SU-DHL-6 (cell line): Measurements from ENCODE around the gene N4BP2.

ENCODE experiments used
- H2AFZ ChIP-seq: fragments of 200-600 bp; sonication (generic); 2 replicates; pipeline ENCODE4 v1.6.1; 2014; ENCODE audit warnings: low read depth, mild to moderate bottlenecking, moderate library complexity, mixed read lengths, antibody characterized with exemption, low read length; ENCODE audit not compliant: severe bottlenecking
- H3F3A ChIP-seq: fragments of 200-600 bp; shearing (Covaris generic); 2 replicates; pipeline ENCODE4 v1.6.0; 2016; ENCODE audit warnings: antibody characterized with exemption, mild to moderate bottlenecking; ENCODE audit not compliant: insufficient read depth
- H3K27ac ChIP-seq: fragments of 200-600 bp; sonication (generic); 2 replicates; pipeline ENCODE4 v1.5.1; 2016; ENCODE audit warnings: low read depth, mild to moderate bottlenecking, low read length, moderate library complexity, mixed read lengths
- H3K27me3 ChIP-seq: fragments of 200-600 bp; sonication (generic), shearing (Covaris generic); 2 replicates; pipeline ENCODE4 v1.6.0; 2014; ENCODE audit warnings: mild to moderate bottlenecking, low read length
- H3K36me3 ChIP-seq: fragments of 200-600 bp; sonication (generic); 2 replicates; pipeline ENCODE4 v1.6.1; 2014; ENCODE audit warnings: mild to moderate bottlenecking, low read length, mixed read lengths
- H3K4me2 ChIP-seq: fragments of 300-600, 200-600 bp; shearing (Covaris generic), sonication (generic); 2 replicates; pipeline ENCODE4 v1.6.0; 2014; ENCODE audit warnings: low read length, low read depth, mild to moderate bottlenecking; ENCODE audit not compliant: poor library complexity, severe bottlenecking
- H3K4me3 ChIP-seq: fragments of 200-600 bp; sonication (generic); 2 replicates; pipeline ENCODE4 v1.5.1; 2014; ENCODE audit warnings: antibody characterized with exemption, low read length, mild to moderate bottlenecking, mixed read lengths; ENCODE audit not compliant: insufficient read depth, poor library complexity, severe bottlenecking
- H3K79me2 ChIP-seq: fragments of 200-600 bp; sonication (generic); 2 replicates; pipeline ENCODE4 v1.6.1; 2014; ENCODE audit warnings: mild to moderate bottlenecking, low read length, moderate library complexity; ENCODE audit not compliant: insufficient read depth
- H3K9ac ChIP-seq: fragments of 200-600 bp; sonication (generic); 2 replicates; pipeline ENCODE4 v1.7.0; 2014; ENCODE audit warnings: mild to moderate bottlenecking, low read length
- H3K9me2 ChIP-seq: fragments of 200-600 bp; sonication (generic); replicated peaks from 2 replicates; pipeline ENCODE4 v1.6.1; 2014; ENCODE audit warnings: low read length; ENCODE audit not compliant: insufficient read depth
- H3K9me3 ChIP-seq: fragments of 200-600 bp; sonication (generic); 2 replicates; pipeline ENCODE4 v1.6.1; 2014; ENCODE audit warnings: low read length, mixed read lengths; ENCODE audit not compliant: insufficient read depth
- H4K20me1 ChIP-seq: fragments of 200-600 bp; sonication (generic); 2 replicates; pipeline ENCODE4 v1.6.1; 2014; ENCODE audit warnings: low read depth, mild to moderate bottlenecking, antibody characterized with exemption, low read length, moderate library complexity, mixed read lengths
- CTCF ChIP-seq: fragments of 200-600 bp; sonication (generic); IDR thresholded peaks from one replicate; pipeline ENCODE4 v1.5.1; 2017; ENCODE audit warnings: antibody characterized with exemption, mild to moderate bottlenecking, low read length, moderate library complexity; ENCODE audit not compliant: insufficient read depth, poor library complexity, severe bottlenecking
- EZH2phosphoT487 ChIP-seq: fragments of 200-600 bp; sonication (generic), shearing (Covaris generic); conservative IDR thresholded peaks from 2 replicates; pipeline ENCODE4 v1.6.1; 2018; ENCODE audit warnings: mild to moderate bottlenecking, antibody characterized with exemption, low read length, moderate library complexity, mixed read lengths

The N4BP2 gene

GRCh38 chr4:40032785-40033184, 23.9 kb upstream of the N4BP2 start:
- TF ChIP-seq EZH2phosphoT487 (no peak), CTCF (no peak)

GRCh38 chr4:40033613-40034012, 23.0 kb upstream of the N4BP2 start:
- H2AFZ ChIP-seq, result no peak overlapping the region

More at GRCh38 chr4:40032785-40033184, 23.9 kb upstream of the N4BP2 start:
- Histone ChIP-seq H3K4me3 (no peak overlapping the region), H4K20me1 (no peaks in the 10 kb centered on the region), H3K9me2 (no peaks in the 10 kb centered on the region), H2AFZ (no peak overlapping the region), H3K36me3 (no peaks in the 10 kb centered on the region), H3K79me2 (no peaks in the 10 kb centered on the region), H3K27ac (no peak overlapping the region), H3K27me3 (no peaks in the 10 kb centered on the region), H3K9me3 (no peaks in the 10 kb centered on the region), H3K4me2 (no peak overlapping the region), H3F3A (no peaks in the 10 kb centered on the region), H3K9ac (no peak overlapping the region)

GRCh38 chr4:40038977-40039376, 17.7 kb upstream of the N4BP2 start:
- Histone ChIP-seq H2AFZ (no peak overlapping the region), H3K9me3 (no peaks in the 10 kb centered on the region), H3K27ac (no peak overlapping the region), H3K79me2 (no peaks in the 10 kb centered on the region), H3K27me3 (no peaks in the 10 kb centered on the region), H4K20me1 (no peaks in the 10 kb centered on the region), H3F3A (no peaks in the 10 kb centered on the region), H3K36me3 (no peaks in the 10 kb centered on the region), H3K4me2 (no peak overlapping the region), H3K4me3 (no peak overlapping the region), H3K9me2 (no peaks in the 10 kb centered on the region), H3K9ac (no peak overlapping the region)
- TF ChIP-seq EZH2phosphoT487 (no peak), CTCF (no peak)

More at GRCh38 chr4:40033613-40034012, 23.0 kb upstream of the N4BP2 start:
- Histone ChIP-seq H4K20me1 (no peaks in the 10 kb centered on the region), H3K36me3 (no peaks in the 10 kb centered on the region), H3F3A (no peaks in the 10 kb centered on the region), H3K27ac (no peak overlapping the region), H3K4me2 (no peak overlapping the region), H3K9ac (no peak overlapping the region), H3K79me2 (no peaks in the 10 kb centered on the region), H3K27me3 (no peaks in the 10 kb centered on the region), H3K9me3 (no peaks in the 10 kb centered on the region), H3K9me2 (no peaks in the 10 kb centered on the region), H3K4me3 (no peak overlapping the region)
- no peak for TF ChIP-seq CTCF
- TF ChIP-seq EZH2phosphoT487, result no peak
